GM18502 (cell line): ENCODE results near the gene PEAK3.

Experiments used
- ATAC-seq: cut with Tn5 transposase; IDR thresholded peaks from one replicate; pipeline ENCODE4 v1.9.1; 2021; ENCODE audit warnings: mild to moderate bottlenecking; ENCODE audit not compliant: unreplicated experiment, poor library complexity

PEAK3 gene

DNA sequence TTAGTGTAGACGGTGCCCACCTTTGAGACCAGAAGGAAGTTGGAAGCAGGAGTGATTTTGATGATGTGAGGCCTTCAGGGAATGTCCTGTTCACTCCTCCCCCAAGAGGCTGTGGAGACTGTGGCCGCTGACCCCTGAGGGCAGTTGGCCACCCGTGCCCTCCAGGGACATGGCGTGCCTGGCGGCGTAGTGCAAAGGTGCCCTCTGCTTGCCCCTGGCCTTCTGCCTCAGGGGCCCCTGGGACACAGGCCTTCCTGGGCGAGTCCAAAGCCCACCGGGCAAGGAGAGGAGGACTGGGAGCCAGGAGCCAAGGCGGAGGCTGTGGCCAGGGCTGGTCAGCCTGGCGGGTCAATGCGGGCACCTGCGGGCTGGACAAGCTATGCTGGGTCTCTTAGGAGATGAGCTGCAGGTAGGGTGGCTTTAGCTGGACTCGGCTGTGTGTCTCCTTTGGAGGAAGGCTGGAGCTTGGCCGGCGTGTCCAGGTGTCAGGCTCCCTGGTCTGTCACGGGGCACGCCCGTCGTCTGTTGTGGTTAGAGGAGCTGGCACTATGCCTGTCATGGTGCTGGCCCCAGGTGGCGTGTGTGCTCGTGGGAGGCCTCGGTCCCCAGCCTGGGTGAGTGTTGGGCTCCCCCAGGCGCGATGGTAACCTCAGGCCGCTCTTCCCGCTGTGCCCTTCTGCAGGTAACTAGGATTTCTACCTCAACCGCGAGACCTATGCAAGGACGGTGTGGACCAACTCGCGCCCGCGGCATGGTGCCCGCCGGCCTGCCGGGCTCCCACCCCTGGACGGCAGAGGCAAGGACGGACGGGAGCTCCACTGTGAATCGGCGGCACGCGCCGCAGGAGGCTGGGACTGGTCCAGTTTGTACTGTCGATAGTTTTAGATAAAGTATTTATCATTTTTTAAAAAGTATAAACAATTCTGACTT, 52.6 kb downstream of the PEAK3 start:
- ATAC-seq = no peak

DNA sequence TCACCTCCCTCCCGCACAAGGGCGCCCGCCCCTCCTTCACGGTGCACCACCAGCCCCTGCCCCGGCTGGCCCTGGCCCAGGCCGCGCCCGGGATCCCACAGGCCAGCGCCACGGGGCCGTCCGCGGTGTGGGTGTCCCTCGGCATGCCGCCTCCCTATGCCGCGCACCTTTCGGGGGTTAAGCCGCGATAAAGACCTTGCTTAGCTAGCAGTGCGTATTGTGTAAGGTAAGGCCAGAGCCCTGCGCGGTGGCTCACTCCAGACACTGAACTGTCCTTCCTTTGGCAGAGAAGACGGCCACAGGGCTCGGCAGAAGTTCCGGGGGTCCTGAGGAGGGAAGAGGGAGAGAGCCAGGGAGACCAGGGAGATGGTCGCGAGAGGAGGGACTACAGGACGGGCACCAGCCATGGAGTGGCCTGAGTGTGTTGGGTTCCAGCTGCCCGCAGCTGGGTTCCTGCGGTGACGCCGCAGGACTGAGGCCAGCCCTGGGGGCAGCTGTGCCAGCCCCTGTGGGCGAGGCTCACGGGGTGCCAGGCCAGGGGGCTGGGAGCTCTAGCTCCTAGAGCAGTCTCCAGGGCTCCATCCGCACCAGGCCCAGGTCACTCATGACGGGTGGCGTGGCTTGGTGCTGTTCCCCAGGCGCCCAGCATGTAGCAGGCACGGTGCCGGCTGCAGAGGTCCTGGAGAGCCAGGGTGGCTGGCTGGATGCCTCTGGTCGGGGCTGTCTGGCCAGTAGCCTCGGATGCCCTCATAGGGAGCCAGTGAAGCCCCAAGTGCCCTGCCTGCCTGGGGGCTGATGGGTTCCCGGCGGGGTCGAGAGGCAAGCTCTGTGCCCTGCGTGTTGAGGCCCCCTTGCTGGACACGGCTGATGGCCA, 53.6 kb downstream of the PEAK3 start:
- ATAC-seq = no peak

GRCh38 chr19:2227415-2228156, 54.4 kb downstream of the PEAK3 start:
- ATAC-seq = no peak

- no peak for ATAC-seq
These were observed 55.1 kb downstream of the PEAK3 start for GRCh38 chr19:2226840-2227360.

- ATAC-seq = no peak
These were observed 55.7 kb downstream of the PEAK3 start for GRCh38 chr19:2226051-2226839.

DNA sequence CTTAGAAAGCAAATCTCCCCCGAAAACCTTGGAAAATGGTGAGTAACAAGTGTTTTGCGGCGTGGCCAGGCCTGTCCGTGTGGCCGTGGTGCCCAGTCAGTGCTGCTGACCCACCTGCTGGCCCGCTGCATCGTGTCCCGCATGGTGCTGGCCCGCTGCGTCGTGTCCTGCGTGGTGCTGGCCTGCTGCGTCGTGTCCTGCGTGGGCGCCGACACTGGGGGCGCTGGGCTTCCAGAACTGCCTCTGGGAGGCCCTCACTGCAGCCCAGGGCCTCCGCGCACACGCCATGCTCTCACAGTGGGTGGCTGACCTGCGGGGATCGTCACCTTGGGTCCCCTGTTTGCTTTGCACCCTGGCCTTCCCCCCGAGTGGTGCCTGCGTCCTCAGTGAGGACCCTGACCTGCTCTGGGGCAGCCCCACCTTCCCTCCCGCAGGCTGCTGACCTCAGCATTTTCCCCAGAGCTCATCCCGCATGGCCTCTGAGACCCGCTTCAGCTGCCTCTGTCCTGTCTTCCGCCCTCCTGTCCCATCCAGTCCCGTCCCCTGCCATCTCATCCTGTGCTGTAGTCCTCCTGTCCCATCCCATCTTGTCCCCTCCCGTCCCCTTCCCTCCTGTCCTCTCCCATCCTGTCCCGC, 56.4 kb downstream of the PEAK3 start:
- no peak for ATAC-seq

- ATAC-seq = no peak
These were observed 57.1 kb downstream of the PEAK3 start for GRCh38 chr19:2224754-2225349.
